Hepatocyte (in vitro differentiated cells): ENCODE data around the gene ROPN1.

Experiments used
- EZH2 ChIP-seq: fragments of 200-600 bp; sonication (generic); IDR thresholded peaks from 2 replicates; pipeline ENCODE4 v1.6.1; 2016; ENCODE audit warnings: antibody characterized with exemption, mild to moderate bottlenecking, borderline replicate concordance
- EZH2phosphoT487 ChIP-seq: fragments of 200-600 bp; sonication (generic); IDR thresholded peaks from one replicate; pipeline ENCODE4 v1.6.1; 2018; ENCODE audit warnings: antibody characterized with exemption, mild to moderate bottlenecking, low read depth, moderate library complexity; ENCODE audit not compliant: unreplicated experiment, severe bottlenecking
- TF ChIP-seq, protein P1 (sequence below): fragments of 200-600 bp; sonication (generic); IDR thresholded peaks from 2 replicates; pipeline ENCODE4 v1.5.1; 2016; ENCODE audit warnings: antibody characterized with exemption, mild to moderate bottlenecking; ENCODE audit not compliant: poor library complexity

DNA sequence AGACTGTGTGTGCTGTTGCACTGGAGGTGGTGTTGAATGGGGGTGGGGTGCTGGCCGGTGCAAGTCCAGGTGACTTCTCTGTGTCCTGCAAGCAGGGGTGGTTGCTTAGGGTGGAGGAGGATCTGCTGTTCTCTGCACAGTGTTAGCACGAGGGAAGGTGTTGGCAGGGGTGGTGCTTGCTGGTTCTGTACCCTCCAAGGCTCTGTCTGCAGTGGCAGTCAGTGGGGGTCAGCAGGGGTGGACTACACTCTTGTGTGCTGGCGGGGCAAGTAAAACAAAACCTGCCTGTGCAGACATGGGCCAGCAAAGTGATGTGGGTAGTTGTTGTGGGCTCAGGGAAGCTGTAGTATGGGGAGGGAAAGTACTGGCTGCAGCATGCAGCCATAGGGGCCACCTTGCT lies 5.5 kb downstream of the ROPN1 start:
- TF ChIP-seq, protein P1, sequence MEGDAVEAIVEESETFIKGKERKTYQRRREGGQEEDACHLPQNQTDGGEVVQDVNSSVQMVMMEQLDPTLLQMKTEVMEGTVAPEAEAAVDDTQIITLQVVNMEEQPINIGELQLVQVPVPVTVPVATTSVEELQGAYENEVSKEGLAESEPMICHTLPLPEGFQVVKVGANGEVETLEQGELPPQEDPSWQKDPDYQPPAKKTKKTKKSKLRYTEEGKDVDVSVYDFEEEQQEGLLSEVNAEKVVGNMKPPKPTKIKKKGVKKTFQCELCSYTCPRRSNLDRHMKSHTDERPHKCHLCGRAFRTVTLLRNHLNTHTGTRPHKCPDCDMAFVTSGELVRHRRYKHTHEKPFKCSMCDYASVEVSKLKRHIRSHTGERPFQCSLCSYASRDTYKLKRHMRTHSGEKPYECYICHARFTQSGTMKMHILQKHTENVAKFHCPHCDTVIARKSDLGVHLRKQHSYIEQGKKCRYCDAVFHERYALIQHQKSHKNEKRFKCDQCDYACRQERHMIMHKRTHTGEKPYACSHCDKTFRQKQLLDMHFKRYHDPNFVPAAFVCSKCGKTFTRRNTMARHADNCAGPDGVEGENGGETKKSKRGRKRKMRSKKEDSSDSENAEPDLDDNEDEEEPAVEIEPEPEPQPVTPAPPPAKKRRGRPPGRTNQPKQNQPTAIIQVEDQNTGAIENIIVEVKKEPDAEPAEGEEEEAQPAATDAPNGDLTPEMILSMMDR: no peak
- TF ChIP-seq EZH2 (no peak), EZH2phosphoT487 (no peak)
